Lower leg skin (tissue), 4 donors: ENCODE measurements around the gene PABPC1L. TPM values are rescaled to one million over a fixed set of nuclear protein-coding genes. Genes with fewer than 3 reads are reported as not detected.

Experiments used
- DNase-seq, 2 donors: peaks; one replicate each; pipeline ENCODE4 v3.0.0-alpha.2; 2019; ENCODE audit warnings: low spot score in 2 of 2
- H3K4me3 ChIP-seq: fragments of 200-600 bp; sonication (generic); 2 replicates; pipeline ENCODE4 v1.5.1; 2017; ENCODE audit warnings: mild to moderate bottlenecking, low read depth; ENCODE audit not compliant: poor library complexity, severe bottlenecking
- POLR2A ChIP-seq, 2 donors: fragments of 450-650 bp; IDR thresholded peaks; one replicate each; pipeline ENCODE4 v1.6.1; 2016 to 2017; ENCODE audit warnings: antibody characterized with exemption in 2 of 2, mild to moderate bottlenecking in 1 of 2, moderate library complexity in 1 of 2
- WGBS, 2 donors: methylation state at CpG; one replicate each; pipeline ENCODE4 v1.1.5; 2018; 5-methylcytosine and 5-hydroxymethylcytosine counted together
- intact Hi-C: fragments of 100-400 bp; cut with DNase I; formaldehyde crosslinking; loops from one replicate; pipeline ENCODE4 v1.15.0; 2023; ENCODE audit warnings: low total_unique reads
- total RNA-seq, 4 donors: library from RNA; depleted of rRNA; stranded (reverse); fragments of >200 nt; gene quantifications; one replicate each; pipeline ENCODE4 v1.1.0, GENCODE V29; 2016
- TF ChIP-seq, protein P1 (sequence below), 3 donors: fragments of 450-650 bp; IDR thresholded peaks; one replicate each; pipeline ENCODE4 v1.5.1; 2016; ENCODE audit warnings: antibody characterized with exemption in 3 of 3, mild to moderate bottlenecking in 3 of 3, moderate library complexity in 2 of 3

PABPC1L gene
- total RNA-seq, 4 donors from 2014 or later: 7.0 to 30.2 (median 9.6) TPM

DNA sequence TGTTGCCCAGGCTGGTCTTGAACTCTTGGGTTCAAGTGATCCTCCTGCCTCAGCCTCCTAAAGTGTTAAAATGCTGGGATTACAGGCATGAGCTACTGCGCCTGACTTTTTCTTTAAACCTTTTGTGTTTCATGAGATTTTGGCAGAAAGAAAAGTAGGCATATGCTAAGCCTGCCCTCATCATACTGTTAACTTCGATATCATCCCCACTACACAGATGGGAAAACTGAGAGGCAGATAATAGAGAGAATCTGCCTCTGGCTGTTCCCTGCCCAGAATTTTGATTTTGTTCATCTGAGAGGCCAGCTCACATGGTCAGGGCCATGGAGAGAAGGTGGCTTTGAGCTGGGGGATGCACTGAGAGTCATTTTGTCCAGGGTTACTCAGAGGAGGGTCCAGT, 7.5 kb downstream of the PABPC1L start:
- intact Hi-C loops: no loop called here
- H3K4me3 ChIP-seq: no peak overlapping the region
- TF ChIP-seq, protein P1, sequence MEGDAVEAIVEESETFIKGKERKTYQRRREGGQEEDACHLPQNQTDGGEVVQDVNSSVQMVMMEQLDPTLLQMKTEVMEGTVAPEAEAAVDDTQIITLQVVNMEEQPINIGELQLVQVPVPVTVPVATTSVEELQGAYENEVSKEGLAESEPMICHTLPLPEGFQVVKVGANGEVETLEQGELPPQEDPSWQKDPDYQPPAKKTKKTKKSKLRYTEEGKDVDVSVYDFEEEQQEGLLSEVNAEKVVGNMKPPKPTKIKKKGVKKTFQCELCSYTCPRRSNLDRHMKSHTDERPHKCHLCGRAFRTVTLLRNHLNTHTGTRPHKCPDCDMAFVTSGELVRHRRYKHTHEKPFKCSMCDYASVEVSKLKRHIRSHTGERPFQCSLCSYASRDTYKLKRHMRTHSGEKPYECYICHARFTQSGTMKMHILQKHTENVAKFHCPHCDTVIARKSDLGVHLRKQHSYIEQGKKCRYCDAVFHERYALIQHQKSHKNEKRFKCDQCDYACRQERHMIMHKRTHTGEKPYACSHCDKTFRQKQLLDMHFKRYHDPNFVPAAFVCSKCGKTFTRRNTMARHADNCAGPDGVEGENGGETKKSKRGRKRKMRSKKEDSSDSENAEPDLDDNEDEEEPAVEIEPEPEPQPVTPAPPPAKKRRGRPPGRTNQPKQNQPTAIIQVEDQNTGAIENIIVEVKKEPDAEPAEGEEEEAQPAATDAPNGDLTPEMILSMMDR (IDR thresholded peaks at IDR 0.05): no peak
- TF ChIP-seq POLR2A (IDR thresholded peaks at IDR 0.05): no peak
- 95 to 98% methylated on average over 2 of the region's 2 CpGs for WGBS, 2 donors
- DNase-seq: no peak

DNA sequence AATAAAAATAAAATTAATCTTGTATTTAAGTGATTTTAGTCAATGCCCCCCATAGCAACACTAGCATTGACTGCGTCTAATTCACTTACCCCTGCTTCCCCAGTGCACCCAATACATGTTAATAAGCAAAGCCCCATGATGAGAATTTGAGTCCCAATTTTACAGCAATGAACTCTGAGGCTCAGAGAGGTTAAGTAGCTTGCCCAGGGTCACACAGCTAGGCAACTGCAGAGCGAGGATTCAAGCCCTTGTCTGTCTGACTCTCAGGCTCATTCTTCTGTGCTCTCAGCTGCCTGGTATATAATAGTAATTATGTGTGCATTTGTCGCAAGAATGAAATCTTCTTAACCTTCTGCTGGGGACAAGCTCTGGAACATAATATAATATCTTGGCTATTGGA, 8.5 kb downstream of the PABPC1L start:
- 99% methylated on average over 3 of the region's 3 CpGs for WGBS, 2 donors
- intact Hi-C loops: no loop called here
- H3K4me3 ChIP-seq: no peak overlapping the region
- DNase-seq: no peak
- TF ChIP-seq POLR2A (IDR thresholded peaks at IDR 0.05): no peak

DNA sequence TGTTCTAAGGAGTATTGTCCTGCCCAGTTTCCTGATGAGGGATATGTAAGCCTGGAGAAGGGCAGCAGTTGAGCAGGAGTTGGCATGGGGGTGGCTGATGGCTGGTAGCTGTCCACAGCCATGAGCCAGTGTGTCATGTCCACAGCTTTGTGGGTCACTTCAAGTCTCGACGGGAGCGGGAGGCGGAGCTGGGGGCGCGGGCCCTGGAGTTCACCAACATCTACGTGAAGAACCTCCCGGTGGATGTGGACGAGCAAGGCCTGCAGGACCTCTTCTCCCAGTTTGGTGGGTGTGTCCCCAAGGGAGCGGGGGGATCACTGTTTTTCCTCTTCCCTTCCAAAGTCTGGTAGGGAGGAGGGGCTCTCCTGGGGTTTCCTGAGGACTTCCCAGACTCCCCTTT, 8.9 kb downstream of the PABPC1L start:
- no peak for DNase-seq
- WGBS, 2 donors: 94 to 100% methylated on average over 10 of the region's 10 CpGs
- TF ChIP-seq POLR2A (IDR thresholded peaks at IDR 0.05): no peak
- TF ChIP-seq, protein P1 (IDR thresholded peaks at IDR 0.05): no peak
- intact Hi-C loops: no loop called here
- H3K4me3 ChIP-seq: no peak overlapping the region

DNA sequence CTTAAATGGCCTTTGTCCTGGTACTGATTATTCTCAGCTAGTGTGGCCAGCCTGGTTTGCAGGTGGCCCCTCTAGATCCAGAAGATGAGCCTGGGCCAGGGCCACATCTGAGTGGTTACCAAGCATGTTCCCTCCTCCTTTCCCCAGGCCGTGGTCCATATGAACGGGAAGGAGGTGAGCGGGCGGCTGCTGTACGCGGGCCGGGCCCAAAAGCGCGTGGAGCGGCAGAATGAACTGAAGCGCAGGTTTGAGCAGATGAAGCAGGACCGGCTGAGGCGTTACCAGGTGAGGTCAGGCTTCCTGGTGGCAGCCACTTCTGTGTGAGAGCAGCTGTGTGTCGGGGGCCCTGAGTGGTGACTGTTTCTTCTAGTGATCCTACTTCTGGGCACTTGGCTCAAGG, 11.6 kb downstream of the PABPC1L start:
- intact Hi-C loops: no loop called here
- no peak for TF ChIP-seq POLR2A (IDR thresholded peaks at IDR 0.05)
- TF ChIP-seq, protein P1 (IDR thresholded peaks at IDR 0.05): no peak
- no peak for DNase-seq
- 95 to 97% methylated on average over 14 of the region's 14 CpGs for WGBS, 2 donors
- H3K4me3 ChIP-seq: no peak overlapping the region

DNA sequence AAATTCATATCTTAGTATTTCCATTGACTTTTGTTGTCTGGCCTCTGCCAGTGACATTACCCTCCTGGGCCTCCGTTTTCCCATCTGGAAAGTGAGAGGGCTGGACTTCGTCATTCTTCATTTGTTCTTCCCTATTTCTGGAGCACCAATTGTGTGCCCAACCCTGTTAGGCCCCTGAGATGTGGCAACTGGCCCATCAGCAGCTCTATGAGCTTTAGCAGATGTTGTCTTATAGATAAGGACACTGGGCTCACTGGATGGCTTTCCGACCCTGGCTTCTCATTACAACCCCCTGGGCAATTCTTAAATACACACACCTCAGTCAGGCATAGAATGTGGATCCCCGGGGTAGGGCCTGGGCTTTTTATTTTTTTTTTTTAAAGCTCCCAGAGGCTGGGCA, 14.7 kb downstream of the PABPC1L start:
- no peak for DNase-seq
- no peak for TF ChIP-seq POLR2A (IDR thresholded peaks at IDR 0.05)
- TF ChIP-seq, protein P1 (IDR thresholded peaks at IDR 0.05): no peak
- H3K4me3 ChIP-seq: no peak overlapping the region
- intact Hi-C loops: no loop called here
- 67 to 68% methylated on average over 4 of the region's 4 CpGs for WGBS, 2 donors

DNA sequence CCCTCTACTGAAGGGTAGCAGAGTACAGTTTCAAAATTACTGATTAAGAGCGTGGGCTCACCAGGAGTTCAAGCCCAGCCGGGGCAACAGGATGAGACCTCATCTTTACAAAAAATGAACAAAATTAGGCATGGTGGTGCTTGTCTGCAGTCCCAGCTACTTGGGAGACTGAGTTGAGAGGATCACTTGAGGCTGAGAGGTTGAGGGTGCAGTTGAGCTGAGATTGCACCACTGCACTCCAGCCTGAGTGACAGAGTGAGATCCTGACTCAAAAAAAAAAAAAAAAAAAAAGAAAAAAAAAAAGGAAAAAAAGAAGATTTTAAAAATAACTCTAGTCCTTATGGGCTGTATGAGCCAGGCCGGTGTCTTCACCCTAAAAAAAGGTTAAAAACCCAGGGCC, 18.7 kb downstream of the PABPC1L start:
- TF ChIP-seq, protein P1 (IDR thresholded peaks at IDR 0.05): no peak
- TF ChIP-seq POLR2A (IDR thresholded peaks at IDR 0.05): no peak
- peak in 1 of 2 donors; percentile 42 for DNase-seq
- WGBS, 2 donors: 76 to 81% methylated on average over 3 of the region's 3 CpGs
- H3K4me3 ChIP-seq: no peak overlapping the region
- intact Hi-C loops: no loop called here
